Measurements from ENCODE around the gene SUCLA2.

Gene SUCLA2

GRCh38 chr13:47901441-47901840, 99.6 kb downstream of the SUCLA2 start:
- peak; percentile 6 for DNase-seq (ENCODE audit: low spot score)

GRCh38 chr13:47898080-47898479, 103.0 kb downstream of the SUCLA2 start:
- no peak for DNase-seq (ENCODE audit: low spot score)

- DNase-seq (ENCODE audit: low spot score): peak; percentile 15
Measured at GRCh38 chr13:47897411-47898050, 103.5 kb downstream of the SUCLA2 start.

GRCh38 chr13:47896546-47896945, 104.5 kb downstream of the SUCLA2 start:
- no peak for DNase-seq (ENCODE audit: low spot score)

GRCh38 chr13:47896111-47896510, 105.0 kb downstream of the SUCLA2 start:
- DNase-seq (ENCODE audit: low spot score): no peak

- DNase-seq (ENCODE audit: low spot score): no peak
Measured at GRCh38 chr13:47893527-47893926, 107.5 kb downstream of the SUCLA2 start.
